ENCODE results near the gene COX5A.

GRCh38 chr15:74890665-74890960 is 47.3 kb downstream of the COX5A start:
- TF ChIP-seq POLR2A (IDR thresholded peaks at IDR 0.05) (no peak), CTCF (IDR thresholded peaks at IDR 0.05) (no peak)

All from testis (tissue), 2 donors.